GM23338 (cell line): ENCODE results near the gene TAF8. TPM values are rescaled to one million over a fixed set of nuclear protein-coding genes. Genes with fewer than 3 reads are reported as not detected.

Source experiments
- ATAC-seq: fragments of 200-7000 bp; cut with Tn5 transposase; 3 replicates; pipeline ENCODE4 v1.9.1; 2020
- DNase-seq: peaks from one replicate; pipeline ENCODE4 v3.0.0-alpha.2; 2015; ENCODE audit warnings: low spot score
- H2AFZ ChIP-seq: fragments of 200-600 bp; sonication (generic); 2 replicates; pipeline ENCODE4 v1.8.0; 2016; ENCODE audit warnings: antibody characterized with exemption, mild to moderate bottlenecking, moderate library complexity
- H3F3A ChIP-seq: fragments of 200-600 bp; sonication (generic); replicated peaks from 2 replicates; pipeline ENCODE4 v1.8.0; 2017; ENCODE audit warnings: antibody characterized with exemption, mixed run types, low read depth
- H3K27ac ChIP-seq: fragments of 200-600 bp; sonication (generic); 2 replicates; pipeline ENCODE4 v1.6.1; 2016; ENCODE audit warnings: low read depth
- H3K27me3 ChIP-seq: fragments of 200-600 bp; sonication (generic); 2 replicates; pipeline ENCODE4 v1.8.0; 2016; ENCODE audit warnings: mild to moderate bottlenecking, mixed run types, moderate library complexity; ENCODE audit not compliant: insufficient read depth
- H3K36me3 ChIP-seq: fragments of 200-600 bp; sonication (generic); 2 replicates; pipeline ENCODE4 v1.8.0; 2016; ENCODE audit warnings: mild to moderate bottlenecking; ENCODE audit not compliant: insufficient read depth
- H3K4me1 ChIP-seq: fragments of 200-600 bp; sonication (generic); 2 replicates; pipeline ENCODE4 v1.8.0; 2016; ENCODE audit warnings: mild to moderate bottlenecking, moderate library complexity; ENCODE audit not compliant: insufficient read depth
- H3K4me2 ChIP-seq: fragments of 200-600 bp; sonication (generic); 2 replicates; pipeline ENCODE4 v1.7.1; 2017; ENCODE audit warnings: mixed run types
- H3K4me3 ChIP-seq: fragments of 200-600 bp; sonication (generic); 2 replicates; pipeline ENCODE4 v1.6.1; 2016; ENCODE audit warnings: mixed run types
- H3K79me2 ChIP-seq: fragments of 200-600 bp; sonication (generic); replicated peaks from 2 replicates; pipeline ENCODE4 v1.8.0; 2017; ENCODE audit warnings: mild to moderate bottlenecking; ENCODE audit not compliant: insufficient read depth
- H3K9me2 ChIP-seq: fragments of 200-600 bp; sonication (generic); 2 replicates; pipeline ENCODE4 v1.8.0; 2017; ENCODE audit not compliant: insufficient read depth
- H4K20me1 ChIP-seq: fragments of 200-600 bp; sonication (generic); replicated peaks from 2 replicates; pipeline ENCODE4 v1.8.0; 2017; ENCODE audit warnings: mild to moderate bottlenecking; ENCODE audit not compliant: insufficient read depth
- H3K27ac Mint-ChIP-seq: 2 replicates; pipeline ENCODE4 v1.8.0; 2020; ENCODE audit warnings: inconsistent platforms, mild to moderate bottlenecking, moderate library complexity, mixed read lengths
- H3K27me3 Mint-ChIP-seq: 3 replicates; pipeline ENCODE4 v1.8.0; 2022; ENCODE audit warnings: low read depth, mild to moderate bottlenecking, moderate library complexity, mixed read lengths, inconsistent platforms; ENCODE audit not compliant: insufficient read depth, poor library complexity
- H3K36me3 Mint-ChIP-seq: 3 replicates; pipeline ENCODE4 v1.8.0; 2021; ENCODE audit warnings: low read depth, mild to moderate bottlenecking, inconsistent platforms, moderate library complexity, mixed read lengths
- H3K4me1 Mint-ChIP-seq: 3 replicates; pipeline ENCODE4 v1.8.0; 2020; ENCODE audit warnings: mild to moderate bottlenecking, inconsistent platforms, mixed read lengths
- H3K4me3 Mint-ChIP-seq: 3 replicates; pipeline ENCODE4 v1.8.0; 2021; ENCODE audit warnings: moderate library complexity, mild to moderate bottlenecking, inconsistent platforms, mixed read lengths
- H3K9me3 Mint-ChIP-seq: 3 replicates; pipeline ENCODE4 v1.8.0; 2020; ENCODE audit warnings: moderate library complexity, mild to moderate bottlenecking, inconsistent platforms, mixed read lengths
- CREB1 ChIP-seq: fragments of 250-450 bp; sonication (Bioruptor Pico); IDR thresholded peaks from 2 replicates; pipeline ENCODE4 v1.5.0; 2020; ENCODE audit warnings: low read depth, mild to moderate bottlenecking, moderate library complexity
- CTCF ChIP-seq, 2 experiments: fragments of 200-600 bp in 1 of 2; sonication (generic) in 1 of 2; conservative IDR thresholded peaks; 2 replicates each; pipeline versions ENCODE4 v1.5.1 to v1.6.1; 2016 to 2017; ENCODE audit warnings: antibody characterized with exemption in 2 of 2, low read depth in 2 of 2, mild to moderate bottlenecking in 2 of 2, moderate library complexity in 1 of 2
- ETS1 ChIP-seq: IDR thresholded peaks from 2 replicates; pipeline ENCODE4 v1.6.1; 2016; ENCODE audit warnings: antibody characterized with exemption
- EZH2 ChIP-seq: fragments of 200-600 bp; sonication (generic); IDR thresholded peaks from one replicate; pipeline ENCODE4 v1.8.0; 2017; ENCODE audit warnings: antibody characterized with exemption, mild to moderate bottlenecking, low read depth; ENCODE audit not compliant: unreplicated experiment
- EZH2phosphoT487 ChIP-seq: fragments of 200-600 bp; sonication (generic); IDR thresholded peaks from one replicate; pipeline ENCODE4 v1.8.1; 2018; ENCODE audit warnings: antibody characterized with exemption; ENCODE audit not compliant: unreplicated experiment
- NANOG ChIP-seq: IDR thresholded peaks from 2 replicates; pipeline ENCODE4 v1.6.1; 2016; ENCODE audit warnings: antibody characterized with exemption, borderline replicate concordance
- POLR2AphosphoS5 ChIP-seq: IDR thresholded peaks from 2 replicates; pipeline ENCODE4 v1.6.1; 2016; ENCODE audit warnings: antibody characterized with exemption, low read depth
- REST ChIP-seq: IDR thresholded peaks from one replicate; pipeline ENCODE4 v1.6.1; 2018; ENCODE audit warnings: antibody characterized with exemption; ENCODE audit not compliant: unreplicated experiment
- STAT1 ChIP-seq: IDR thresholded peaks from one replicate; pipeline ENCODE4 v1.6.1; 2016; ENCODE audit warnings: antibody characterized with exemption; ENCODE audit not compliant: unreplicated experiment
- ZNF114 ChIP-seq: fragments of 250-450 bp; sonication (Bioruptor Pico); IDR thresholded peaks from 2 replicates; pipeline ENCODE4 v1.5.0; 2020; ENCODE audit warnings: mild to moderate bottlenecking, moderate library complexity
- long read RNA-seq: library from polyadenylated mRNA; unstranded; transcript quantifications from one replicate; pipeline ENCODE4 v2.0.0, GENCODE V29; 2020; ENCODE audit not compliant: unreplicated experiment
- polyA plus RNA-seq: library from polyadenylated mRNA; unstranded; fragments of >200 nt; fragmentation: Nextera tagmentation; extraction: Ambion mirVana; gene quantifications from 2 replicates; pipeline ENCODE4 v1.2.1, GENCODE V29; 2016
- total RNA-seq: library from RNA; depleted of rRNA; stranded (reverse); fragments of >200 nt; shearing (Covaris generic); gene quantifications from 2 replicates; pipeline ENCODE4 v1.2.3, GENCODE V29; 2014; rRNA removed

Gene TAF8
- total RNA-seq, result 26.5 and 30.6 TPM in 2 replicates
- polyA plus RNA-seq, result 18.7 and 19.1 TPM in 2 replicates
- long read RNA-seq, partial matches to known transcripts, result 0 of 9 reads
- long read RNA-seq, other reads (novel, unspliced or antisense), result 4 of 9 reads

GRCh38 chr6:42050297-42051267 lies at the start of gene TAF8:
TSS of gene TAF8 (plus strand) at chr6:42050524. CDS start at chr6:42050542, 18 bp downstream.
- Mint-ChIP-seq H3K36me3 (peaks cover 32% of the 10 kb centered on the region), H3K27me3 (peaks cover 48% of the 10 kb centered on the region), H3K4me3 (peak within 1 kb of the TSS; percentile 96), H3K27ac (peak within 1 kb of the TSS; percentile 99), H3K9me3 (no peaks in the 10 kb centered on the region), H3K4me1 (peaks cover 21% of the 10 kb centered on the region)
- H4K20me1 ChIP-seq, result peaks cover 23% of the 10 kb centered on the region; the same call in 1 of the 2 replicates
- peaks cover 18% of the 10 kb centered on the region; the same call in 1 of the 2 replicates for H3F3A ChIP-seq
- peaks cover 25% of the 10 kb centered on the region for H3K79me2 ChIP-seq
- TF ChIP-seq EZH2phosphoT487, result no peak
- no peak for TF ChIP-seq CTCF (conservative IDR thresholded peaks at IDR 0.05; ENCODE audit: low read depth in 2 of 2)
- TF ChIP-seq CREB1, result peak; percentile 77
- TF ChIP-seq POLR2AphosphoS5, result peak; percentile 89
- no peak for TF ChIP-seq STAT1
- TF ChIP-seq ETS1, result peak; percentile 88
- no peak for TF ChIP-seq EZH2
- peak within 1 kb of the TSS; percentile 50 for H2AFZ ChIP-seq
- H3K36me3 ChIP-seq, result peaks cover 23% of the 10 kb centered on the region
- ATAC-seq (peak; percentile 76), DNase-seq (peak; percentile 97)
- H3K27ac ChIP-seq, result peak within 1 kb of the TSS; percentile 75
- H3K9me2 ChIP-seq, result no peaks in the 10 kb centered on the region
- H3K4me1 ChIP-seq, result peaks cover 15% of the 10 kb centered on the region
- peak within 1 kb of the TSS; percentile 60 for H3K4me3 ChIP-seq
- peaks cover 45% of the 10 kb centered on the region for H3K27me3 ChIP-seq
- peak within 1 kb of the TSS; percentile 96 for H3K4me2 ChIP-seq

- DNase-seq (no peak), ATAC-seq (no peak)
- Mint-ChIP-seq H3K4me3 (no peak overlapping the region), H3K27me3 (peaks cover 1% of the 10 kb centered on the region), H3K27ac (no peak overlapping the region), H3K4me1 (no peaks in the 10 kb centered on the region), H3K36me3 (no peaks in the 10 kb centered on the region), H3K9me3 (no peaks in the 10 kb centered on the region)
- Histone ChIP-seq H3K4me2 (no peak overlapping the region), H3F3A (no peaks in the 10 kb centered on the region; the same call in 1 of the 2 replicates), H4K20me1 (no peaks in the 10 kb centered on the region), H3K4me1 (no peaks in the 10 kb centered on the region), H3K4me3 (no peak overlapping the region), H3K79me2 (no peaks in the 10 kb centered on the region), H2AFZ (no peak overlapping the region), H3K9me2 (no peaks in the 10 kb centered on the region), H3K36me3 (no peaks in the 10 kb centered on the region), H3K27me3 (no peaks in the 10 kb centered on the region), H3K27ac (no peak overlapping the region)
- TF ChIP-seq NANOG, result no peak
- TF ChIP-seq EZH2phosphoT487, result no peak
- TF ChIP-seq POLR2AphosphoS5, result no peak
- TF ChIP-seq REST, result no peak
- TF ChIP-seq CTCF (conservative IDR thresholded peaks at IDR 0.05; ENCODE audit: low read depth in 2 of 2), result no peak
- TF ChIP-seq ZNF114, result no peak
These were observed 48.8 kb upstream of the TAF8 start for GRCh38 chr6:42001506-42001905.
